Activated T-cell treated with anti-CD3 and anti-CD28 coated beads, Interleukin-2, amount 50 U/mL, for 24 hours (primary cell): ENCODE results near the gene OPHN1.
"Not testable (repeated sequence)": the region's sequence is repeated elsewhere in the genome, so short reads cannot be mapped to it uniquely, and the experiment has no call there.

Source experiments
- DNase-seq: peaks from one replicate; pipeline ENCODE4 v3.0.0-alpha.2; 2020
- H3K27ac Mint-ChIP-seq: 2 replicates; pipeline ENCODE4 v1.8.0; 2020; ENCODE audit warnings: mild to moderate bottlenecking, mixed read lengths
- H3K27me3 Mint-ChIP-seq: 2 replicates; pipeline ENCODE4 v1.8.0; 2020; ENCODE audit warnings: mixed read lengths
- H3K36me3 Mint-ChIP-seq: 2 replicates; pipeline ENCODE4 v1.8.0; 2020; ENCODE audit warnings: low read depth, mixed read lengths
- H3K4me1 Mint-ChIP-seq: 2 replicates; pipeline ENCODE4 v1.8.0; 2020; ENCODE audit warnings: low read depth, mixed read lengths
- H3K4me3 Mint-ChIP-seq: 2 replicates; pipeline ENCODE4 v1.8.0; 2020; ENCODE audit warnings: mild to moderate bottlenecking, moderate library complexity, mixed read lengths
- H3K9me3 Mint-ChIP-seq: 2 replicates; pipeline ENCODE4 v1.8.0; 2020; ENCODE audit warnings: mixed read lengths

Gene OPHN1

DNA sequence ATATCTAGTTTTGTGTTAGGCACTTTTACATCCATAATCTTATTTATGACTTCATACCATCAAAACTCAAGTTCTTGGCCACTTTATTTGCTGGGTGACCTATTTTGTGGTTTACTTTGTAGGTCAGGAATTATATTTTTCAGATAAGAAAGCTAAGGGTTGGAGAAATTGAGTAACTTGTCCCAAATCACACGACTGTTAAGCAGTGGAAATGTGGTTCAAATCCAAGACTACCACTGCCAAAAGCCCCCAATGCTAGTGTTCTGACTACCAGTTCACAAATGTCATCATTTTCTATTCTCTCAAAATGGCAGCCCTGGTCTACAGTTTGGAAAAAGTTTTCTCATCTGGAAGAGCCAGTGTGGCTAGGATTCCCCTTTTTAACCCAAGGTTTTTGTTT, 74.6 kb downstream of the OPHN1 start:
- no peak overlapping the region for H3K4me3 Mint-ChIP-seq
- H3K36me3 Mint-ChIP-seq, result no peaks in the 10 kb centered on the region
- peaks cover 24% of the 10 kb centered on the region for H3K27me3 Mint-ChIP-seq
- no peak overlapping the region for H3K27ac Mint-ChIP-seq
- no peak for DNase-seq
- no peaks in the 10 kb centered on the region for H3K9me3 Mint-ChIP-seq
- no peaks in the 10 kb centered on the region for H3K4me1 Mint-ChIP-seq

DNA sequence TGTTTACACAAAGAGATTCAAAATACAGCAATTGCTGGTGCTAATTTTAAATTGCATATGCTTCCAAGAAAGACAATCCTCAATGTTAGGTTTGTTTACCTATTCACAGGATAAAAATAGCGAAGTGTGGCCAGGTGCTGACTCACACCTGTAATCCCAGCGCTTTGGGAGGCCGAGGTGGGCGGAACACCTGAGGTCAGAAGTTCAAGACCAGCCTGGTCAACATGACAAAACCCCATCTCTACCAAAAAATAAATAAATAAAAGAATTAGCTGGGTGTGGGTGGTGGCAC, 77.7 kb downstream of the OPHN1 start:
- no peak overlapping the region for H3K27ac Mint-ChIP-seq
- no peaks in the 10 kb centered on the region for H3K9me3 Mint-ChIP-seq
- no peak for DNase-seq
- H3K36me3 Mint-ChIP-seq, result no peaks in the 10 kb centered on the region
- peaks cover 7% of the 10 kb centered on the region for H3K27me3 Mint-ChIP-seq
- no peaks in the 10 kb centered on the region for H3K4me1 Mint-ChIP-seq
- no peak overlapping the region for H3K4me3 Mint-ChIP-seq

DNA sequence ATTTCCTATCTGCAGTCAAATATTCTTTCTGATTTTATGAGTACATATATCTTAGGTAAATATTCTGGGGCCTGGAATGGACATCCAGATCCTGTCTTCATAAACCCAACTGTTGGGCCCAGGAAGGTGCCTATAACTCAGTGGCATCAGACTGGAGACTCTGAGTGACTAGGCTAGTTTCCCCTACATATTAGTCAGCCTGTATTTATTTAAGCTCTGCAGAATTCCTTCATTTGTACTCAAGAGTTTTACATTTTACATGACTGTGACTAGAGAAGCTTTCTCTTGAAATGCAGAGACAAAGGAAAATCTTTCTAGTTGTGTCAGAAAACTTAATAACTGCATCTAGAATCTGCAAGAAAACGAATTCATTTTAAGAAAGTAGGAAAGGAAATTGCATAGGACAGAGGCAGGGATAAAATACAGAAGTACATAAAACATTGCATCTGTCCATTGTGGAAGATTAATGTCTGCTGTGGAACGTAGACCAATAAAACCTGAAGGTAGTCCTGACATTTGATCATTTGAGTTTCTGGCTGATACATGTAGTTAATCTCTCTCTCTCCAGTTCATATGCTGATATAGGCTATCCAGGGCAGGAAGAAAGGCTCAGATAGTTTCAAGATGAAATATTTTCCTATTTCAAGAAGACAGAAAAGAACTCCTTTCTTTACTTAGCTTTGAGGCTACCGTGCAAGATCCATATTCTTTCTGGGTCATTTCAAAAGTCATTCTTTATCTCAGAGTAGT, 78.2 kb downstream of the OPHN1 start:
- DNase-seq, result no peak
- H3K27ac Mint-ChIP-seq, result no peak overlapping the region
- H3K4me3 Mint-ChIP-seq, result no peak overlapping the region
- no peaks in the 10 kb centered on the region for H3K9me3 Mint-ChIP-seq
- H3K27me3 Mint-ChIP-seq, result peaks cover 7% of the 10 kb centered on the region
- H3K36me3 Mint-ChIP-seq, result no peaks in the 10 kb centered on the region
- no peaks in the 10 kb centered on the region for H3K4me1 Mint-ChIP-seq

DNA sequence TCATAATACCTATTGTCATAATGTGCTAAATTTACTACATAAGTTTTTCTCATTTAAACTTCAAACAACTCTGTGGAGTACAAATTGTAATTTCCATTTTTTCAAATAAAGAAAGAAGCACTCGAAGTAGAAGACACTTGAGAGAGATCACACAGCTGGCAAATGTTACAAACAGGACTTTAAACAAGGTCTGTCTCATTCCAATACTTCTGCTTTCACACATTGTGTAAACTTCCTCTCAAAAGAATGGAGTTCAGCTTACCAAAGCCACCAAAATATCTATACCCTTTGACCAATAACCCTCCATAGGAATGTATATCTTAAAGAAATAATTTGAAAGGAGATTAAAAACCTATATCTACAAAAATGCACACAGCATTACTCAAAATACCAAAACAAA, 88.3 kb downstream of the OPHN1 start:
- no peaks in the 10 kb centered on the region for H3K4me1 Mint-ChIP-seq
- H3K9me3 Mint-ChIP-seq, result no peaks in the 10 kb centered on the region
- peaks cover 29% of the 10 kb centered on the region for H3K27me3 Mint-ChIP-seq
- no peak overlapping the region for H3K4me3 Mint-ChIP-seq
- DNase-seq, result no peak
- no peak overlapping the region for H3K27ac Mint-ChIP-seq
- no peaks in the 10 kb centered on the region for H3K36me3 Mint-ChIP-seq

DNA sequence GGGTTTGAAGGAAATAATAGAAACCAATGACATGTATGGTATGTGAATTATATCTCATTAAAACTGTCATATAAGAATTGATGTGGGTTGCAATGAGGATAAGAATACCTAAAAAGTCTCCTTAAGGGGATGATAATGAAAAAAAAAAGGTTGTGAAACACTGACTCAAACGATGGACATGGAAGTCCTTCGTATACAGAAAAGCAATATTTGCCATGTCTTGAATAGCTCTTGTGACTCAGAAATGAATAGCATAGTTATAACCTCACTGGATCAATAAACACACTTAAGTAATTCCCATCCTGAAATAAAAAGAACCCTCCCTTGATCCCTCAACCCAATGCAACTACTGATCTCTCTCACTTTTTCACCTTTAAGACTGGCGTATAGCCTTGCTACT, 89.7 kb downstream of the OPHN1 start:
- no peak overlapping the region for H3K4me3 Mint-ChIP-seq
- no peak for DNase-seq
- H3K27ac Mint-ChIP-seq, result no peak overlapping the region
- no peaks in the 10 kb centered on the region for H3K9me3 Mint-ChIP-seq
- H3K36me3 Mint-ChIP-seq, result no peaks in the 10 kb centered on the region
- no peaks in the 10 kb centered on the region for H3K4me1 Mint-ChIP-seq
- H3K27me3 Mint-ChIP-seq, result peaks cover 29% of the 10 kb centered on the region

DNA sequence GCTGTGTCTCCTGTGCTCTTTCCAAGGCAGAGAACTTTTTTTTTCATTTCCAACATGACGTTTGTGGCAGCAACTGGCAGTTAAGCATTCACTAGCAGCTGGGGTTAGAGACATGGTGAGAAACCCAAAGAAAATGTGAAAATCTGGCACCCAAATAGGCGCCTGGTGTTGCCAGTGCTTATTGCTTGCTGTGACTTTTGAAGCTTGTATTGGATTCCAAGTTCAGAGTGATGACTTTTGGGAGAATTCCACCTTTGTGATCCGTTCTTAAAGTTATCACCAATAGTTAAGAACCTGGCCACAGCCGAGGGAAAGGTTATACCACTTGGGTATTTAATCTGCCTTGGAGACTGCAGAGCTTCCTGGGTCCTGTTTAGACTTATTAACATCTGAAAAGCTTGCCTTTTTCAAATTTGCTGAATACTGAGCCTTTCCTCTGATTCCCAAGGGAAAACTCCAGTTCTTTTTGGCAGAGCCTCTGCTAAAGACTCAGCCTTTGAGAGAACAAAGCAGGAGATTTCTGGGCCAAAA, 101.0 kb downstream of the OPHN1 start:
- no peak overlapping the region for H3K27ac Mint-ChIP-seq
- DNase-seq, result no peak
- no peaks in the 10 kb centered on the region for H3K9me3 Mint-ChIP-seq
- H3K36me3 Mint-ChIP-seq, result no peaks in the 10 kb centered on the region
- H3K27me3 Mint-ChIP-seq, result peaks cover 13% of the 10 kb centered on the region
- H3K4me3 Mint-ChIP-seq, result no peak overlapping the region
- H3K4me1 Mint-ChIP-seq, result no peaks in the 10 kb centered on the region

DNA sequence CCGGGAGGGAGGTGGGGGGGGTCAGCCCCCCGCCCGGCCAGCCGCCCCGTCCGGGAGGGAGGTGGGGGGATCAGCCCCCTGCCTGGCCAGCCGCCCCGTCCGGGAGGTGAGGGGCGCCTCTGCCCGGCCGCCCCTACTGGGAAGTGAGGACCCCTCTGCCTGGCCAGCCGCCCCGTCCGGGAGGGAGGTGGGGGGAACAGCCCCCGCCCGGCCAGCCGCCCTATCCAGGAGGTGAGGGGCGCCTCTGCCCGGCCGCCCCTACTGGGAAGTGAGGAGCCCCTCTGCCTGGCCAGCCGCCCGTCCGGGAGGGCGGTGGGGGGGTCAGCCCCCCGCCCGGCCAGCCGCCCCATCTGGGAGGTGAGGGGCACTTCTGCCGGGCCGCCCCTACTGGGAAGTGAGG, 106.5 kb downstream of the OPHN1 start:
- H3K9me3 Mint-ChIP-seq, H3K27me3 Mint-ChIP-seq, DNase-seq, H3K36me3 Mint-ChIP-seq, H3K27ac Mint-ChIP-seq, H3K4me1 Mint-ChIP-seq, H3K4me3 Mint-ChIP-seq: not testable (repeated sequence)

DNA sequence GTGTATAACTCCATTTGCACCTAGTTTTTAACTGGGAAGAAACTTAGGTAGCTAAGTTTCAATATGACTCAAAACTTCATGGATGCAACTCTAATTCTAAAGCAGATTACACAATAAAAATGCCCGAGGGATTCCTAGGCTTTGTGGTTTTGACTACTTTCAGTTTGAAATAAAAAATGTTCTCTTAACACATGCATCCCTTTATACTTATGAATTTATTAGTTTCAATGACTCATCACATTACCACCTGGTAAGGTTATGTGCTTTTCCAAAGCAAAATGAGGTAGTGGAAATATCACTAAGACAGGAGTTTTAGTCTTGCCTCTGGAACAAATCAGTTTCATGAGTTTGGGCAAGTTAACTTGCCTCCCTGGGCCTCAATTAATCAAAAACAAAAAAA, 125.5 kb downstream of the OPHN1 start:
- Mint-ChIP-seq H3K36me3 (no peaks in the 10 kb centered on the region), H3K9me3 (no peaks in the 10 kb centered on the region), H3K4me3 (no peak overlapping the region), H3K27me3 (peaks cover 38% of the 10 kb centered on the region), H3K27ac (no peak overlapping the region), H3K4me1 (no peaks in the 10 kb centered on the region)
- DNase-seq, result no peak

DNA sequence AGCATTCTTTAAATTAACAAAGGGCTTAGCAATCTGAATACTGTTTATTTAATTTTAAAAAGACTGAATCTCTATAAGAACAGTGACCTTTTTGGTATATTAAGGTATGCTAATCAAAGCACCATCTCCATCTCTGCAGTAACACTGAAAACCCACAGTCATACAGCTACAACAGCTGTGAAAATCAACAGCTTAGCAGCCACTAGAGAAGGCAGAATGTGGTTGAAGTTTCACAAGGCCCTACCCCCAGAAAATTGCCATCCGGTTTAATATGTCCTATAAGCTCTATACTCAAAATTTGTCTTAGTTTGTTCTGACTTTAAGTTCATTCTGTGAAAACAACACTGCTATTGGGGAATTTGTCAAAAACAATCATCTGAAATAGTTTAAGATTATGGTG, 128.7 kb downstream of the OPHN1 start:
- peaks cover 26% of the 10 kb centered on the region for H3K27me3 Mint-ChIP-seq
- no peaks in the 10 kb centered on the region for H3K4me1 Mint-ChIP-seq
- H3K9me3 Mint-ChIP-seq, result no peaks in the 10 kb centered on the region
- no peaks in the 10 kb centered on the region for H3K36me3 Mint-ChIP-seq
- no peak overlapping the region for H3K4me3 Mint-ChIP-seq
- no peak for DNase-seq
- H3K27ac Mint-ChIP-seq, result no peak overlapping the region

DNA sequence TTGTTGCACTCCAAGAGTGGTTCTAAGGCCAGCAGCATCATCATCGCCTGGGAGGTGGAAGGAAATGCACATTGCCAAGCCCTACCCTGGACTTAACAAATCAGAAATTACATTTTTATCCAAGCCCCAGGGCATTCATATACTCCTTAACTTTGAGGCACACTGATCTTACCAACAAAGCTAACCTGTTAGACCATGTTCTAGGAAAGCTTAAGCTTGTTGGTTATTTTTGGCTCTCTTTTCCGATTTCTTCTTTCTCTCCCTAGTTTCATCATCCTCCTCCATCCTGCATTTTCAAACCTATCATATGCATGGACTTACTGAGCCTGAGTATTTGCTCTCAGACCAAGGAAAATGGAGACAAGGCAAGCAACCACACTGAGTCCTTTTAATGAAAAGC, 133.4 kb downstream of the OPHN1 start:
- no peaks in the 10 kb centered on the region for H3K9me3 Mint-ChIP-seq

DNA sequence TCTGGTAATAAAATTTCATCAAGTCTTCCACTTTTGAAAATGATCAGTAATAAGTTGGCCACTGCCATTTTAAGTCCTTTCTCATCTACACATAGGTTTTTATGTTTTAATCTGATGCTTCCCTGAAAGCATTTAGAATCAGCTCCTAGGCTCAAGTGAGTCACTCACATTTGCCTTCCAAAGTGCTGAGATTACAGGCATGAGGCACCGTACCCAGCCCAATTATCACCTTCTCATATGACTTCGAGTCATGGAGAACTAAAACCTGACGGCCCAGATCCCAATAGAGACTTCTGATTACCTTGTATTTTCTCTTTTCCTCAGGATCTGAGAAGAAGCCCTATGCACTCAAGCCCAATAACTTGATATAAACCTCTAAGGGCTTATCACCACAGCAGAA, 140.8 kb downstream of the OPHN1 start:
- no peak for DNase-seq
- H3K27ac Mint-ChIP-seq, result no peak overlapping the region
- no peaks in the 10 kb centered on the region for H3K36me3 Mint-ChIP-seq
- peaks cover 43% of the 10 kb centered on the region for H3K27me3 Mint-ChIP-seq
- H3K9me3 Mint-ChIP-seq, result no peaks in the 10 kb centered on the region
- no peak overlapping the region for H3K4me3 Mint-ChIP-seq
- H3K4me1 Mint-ChIP-seq, result no peaks in the 10 kb centered on the region

More for the DNA sequence above, 133.4 kb downstream of the OPHN1 start:
- H3K27me3 Mint-ChIP-seq, result peaks cover 23% of the 10 kb centered on the region
- H3K36me3 Mint-ChIP-seq, result no peaks in the 10 kb centered on the region
- no peak overlapping the region for H3K27ac Mint-ChIP-seq
- no peak for DNase-seq
- H3K4me3 Mint-ChIP-seq, result no peak overlapping the region
- no peaks in the 10 kb centered on the region for H3K4me1 Mint-ChIP-seq

DNA sequence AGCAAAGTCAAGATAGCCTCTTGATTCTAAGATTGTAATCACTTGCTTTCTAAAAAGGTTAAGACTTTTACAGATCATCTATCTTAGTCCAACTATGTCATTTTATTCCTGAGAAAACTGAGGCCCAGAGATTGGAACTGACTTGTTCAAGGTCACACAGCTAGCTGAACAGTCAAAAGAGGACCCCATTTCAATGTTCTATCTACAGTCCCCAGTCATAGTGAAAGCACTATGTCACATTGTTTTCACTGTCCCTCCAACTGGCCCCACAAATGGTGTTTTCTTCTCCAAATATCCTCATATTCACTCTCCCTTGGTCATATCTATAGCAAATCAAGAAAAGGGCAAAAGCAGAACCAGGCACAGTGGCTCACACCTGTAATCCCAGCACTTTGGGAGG, 145.2 kb downstream of the OPHN1 start:
- DNase-seq, result no peak
- H3K4me1 Mint-ChIP-seq, result no peaks in the 10 kb centered on the region
- H3K9me3 Mint-ChIP-seq, result no peaks in the 10 kb centered on the region
- H3K36me3 Mint-ChIP-seq, result no peaks in the 10 kb centered on the region
- no peak overlapping the region for H3K4me3 Mint-ChIP-seq
- H3K27ac Mint-ChIP-seq, result no peak overlapping the region
- peaks cover 47% of the 10 kb centered on the region for H3K27me3 Mint-ChIP-seq

DNA sequence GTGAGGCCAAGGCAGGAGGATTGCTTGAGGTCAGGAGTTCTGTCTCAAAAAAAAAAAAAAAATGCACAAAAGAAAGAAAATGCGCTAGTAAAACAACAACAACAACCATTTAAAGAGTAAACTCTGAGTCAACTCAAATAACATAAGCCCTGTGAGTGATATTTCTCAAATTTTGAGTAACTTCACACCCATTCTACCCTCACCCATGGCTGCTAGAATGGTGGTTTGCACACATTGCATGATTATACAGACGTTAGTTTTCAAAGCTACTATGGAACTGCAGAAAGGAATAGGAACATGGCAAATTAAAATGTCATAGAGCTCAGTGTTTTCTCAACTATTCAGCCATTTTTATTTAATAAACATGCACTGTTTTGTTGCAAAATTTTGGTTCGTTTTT, 145.9 kb downstream of the OPHN1 start:
- Mint-ChIP-seq H3K27me3 (peaks cover 49% of the 10 kb centered on the region), H3K9me3 (no peaks in the 10 kb centered on the region), H3K27ac (no peak overlapping the region), H3K36me3 (no peaks in the 10 kb centered on the region), H3K4me1 (no peaks in the 10 kb centered on the region), H3K4me3 (no peak overlapping the region)
- no peak for DNase-seq

DNA sequence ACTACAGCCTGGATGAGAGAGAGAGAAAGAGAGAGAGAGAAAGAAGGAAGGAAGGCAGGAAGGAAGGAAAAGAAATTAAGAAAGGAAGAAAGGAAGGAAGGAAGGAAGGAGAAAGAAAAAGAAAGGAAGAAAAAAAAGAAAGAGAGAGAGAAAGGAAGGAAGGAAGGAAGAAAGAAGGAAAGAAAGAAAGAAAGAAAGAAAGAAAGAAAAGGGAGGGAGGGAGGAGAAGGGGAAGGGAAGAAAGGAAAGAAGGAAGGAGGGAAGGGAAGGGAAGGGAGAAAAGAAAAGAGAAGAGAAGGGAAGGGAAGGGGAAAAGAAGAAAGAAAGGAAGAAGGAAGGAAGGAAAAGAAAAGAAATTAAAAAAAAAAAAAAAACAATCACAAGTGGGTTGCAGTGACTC, 146.3 kb downstream of the OPHN1 start:
- H3K4me3 Mint-ChIP-seq, result no peak overlapping the region
- DNase-seq, result no peak
- H3K9me3 Mint-ChIP-seq, result no peaks in the 10 kb centered on the region
- no peaks in the 10 kb centered on the region for H3K36me3 Mint-ChIP-seq
- no peaks in the 10 kb centered on the region for H3K4me1 Mint-ChIP-seq
- peaks cover 48% of the 10 kb centered on the region for H3K27me3 Mint-ChIP-seq
- H3K27ac Mint-ChIP-seq, result no peak overlapping the region

DNA sequence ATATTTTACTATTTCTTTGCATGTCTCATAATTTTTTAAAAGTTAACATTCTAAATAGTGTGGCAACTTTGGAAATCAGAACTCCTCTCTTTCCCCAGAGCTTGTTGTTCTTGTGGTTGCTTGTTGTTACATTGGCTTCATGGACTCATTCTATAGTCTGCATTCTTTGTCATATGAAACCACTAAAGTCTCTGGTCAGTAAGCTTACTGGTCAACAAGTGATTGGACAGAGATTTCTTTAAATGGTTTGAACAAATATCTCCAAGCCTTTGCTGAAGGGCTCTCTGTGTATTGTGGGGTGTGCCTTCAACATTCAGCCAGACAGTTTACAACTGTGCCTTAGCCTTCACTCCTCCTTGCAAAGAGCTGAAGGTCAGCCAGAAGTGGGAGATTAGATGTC, 147.2 kb downstream of the OPHN1 start:
- peaks cover 48% of the 10 kb centered on the region for H3K27me3 Mint-ChIP-seq
- H3K4me3 Mint-ChIP-seq, result no peak overlapping the region
- H3K9me3 Mint-ChIP-seq, result no peaks in the 10 kb centered on the region
- no peaks in the 10 kb centered on the region for H3K4me1 Mint-ChIP-seq
- H3K27ac Mint-ChIP-seq, result no peak overlapping the region
- no peak for DNase-seq
- no peaks in the 10 kb centered on the region for H3K36me3 Mint-ChIP-seq
